ENCODE data around the gene THUMPD1. TPM values are rescaled to one million over a fixed set of nuclear protein-coding genes. Genes with fewer than 3 reads are reported as not detected.

THUMPD1 gene
- total and polyA plus RNA-seq, 2 donors (not counting 3 experiments of a cell fraction or from before 2014, with no cell fraction given), result 27.9 to 29.0 TPM

DNA sequence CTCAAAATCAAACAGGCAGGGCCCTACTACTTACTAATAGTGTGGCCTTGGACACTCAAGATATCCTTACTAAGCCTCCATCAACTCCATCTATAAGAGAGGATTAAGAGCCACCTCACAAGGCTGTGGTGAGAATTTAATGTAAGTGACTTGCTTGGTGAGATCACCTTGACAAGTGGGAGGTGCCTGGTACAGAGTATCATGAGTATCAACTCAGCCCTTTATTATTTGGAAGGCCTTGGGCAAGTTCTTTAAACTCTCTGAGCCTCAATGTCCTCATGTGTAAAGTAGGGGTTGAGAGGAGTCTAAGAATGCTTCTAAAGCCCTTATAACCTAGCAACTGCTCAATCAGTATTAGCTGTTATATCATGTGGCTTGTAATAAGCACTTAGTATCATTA, 15.0 kb downstream of the THUMPD1 start:
- CTCF ChIA-PET, result no interaction called here
- H3K9ac ChIP-seq (replicated peaks; ENCODE audit: extremely low read depth, insufficient read depth, low read length), result no peak overlapping the region
- H3K4me1 ChIP-seq (ENCODE audit: control insufficient read depth, extremely low read depth, insufficient read depth, low read length), result no peaks in the 10 kb centered on the region
- dilution Hi-C loops (cut with MboI; ENCODE audit: extremely low pct_ligation_motif_present, low sequenced_read_pairs), result no loop called here
- H3K27me3 ChIP-seq (ENCODE audit: control insufficient read depth in 2 of 2, insufficient read depth in 2 of 2, low read length in 2 of 2), result no peaks in the 10 kb centered on the region
- H3K36me3 ChIP-seq (ENCODE audit: control insufficient read depth in 2 of 2, extremely low read depth in 1 of 2, insufficient read depth in 2 of 2, low read length in 2 of 2), result no peaks in the 10 kb centered on the region
- BruUV-seq (replicated peaks), result no TSS peak
- H3K79me2 ChIP-seq (ENCODE audit: control insufficient read depth, insufficient read depth, low read length), result no peaks in the 10 kb centered on the region
- no peak overlapping the region for H3K4me3 ChIP-seq (replicated peaks in 1 of 3; ENCODE audit: insufficient read depth in 1 of 3, low read depth in 1 of 3, low read length in 3 of 3)
- TF ChIP-seq, protein P1, sequence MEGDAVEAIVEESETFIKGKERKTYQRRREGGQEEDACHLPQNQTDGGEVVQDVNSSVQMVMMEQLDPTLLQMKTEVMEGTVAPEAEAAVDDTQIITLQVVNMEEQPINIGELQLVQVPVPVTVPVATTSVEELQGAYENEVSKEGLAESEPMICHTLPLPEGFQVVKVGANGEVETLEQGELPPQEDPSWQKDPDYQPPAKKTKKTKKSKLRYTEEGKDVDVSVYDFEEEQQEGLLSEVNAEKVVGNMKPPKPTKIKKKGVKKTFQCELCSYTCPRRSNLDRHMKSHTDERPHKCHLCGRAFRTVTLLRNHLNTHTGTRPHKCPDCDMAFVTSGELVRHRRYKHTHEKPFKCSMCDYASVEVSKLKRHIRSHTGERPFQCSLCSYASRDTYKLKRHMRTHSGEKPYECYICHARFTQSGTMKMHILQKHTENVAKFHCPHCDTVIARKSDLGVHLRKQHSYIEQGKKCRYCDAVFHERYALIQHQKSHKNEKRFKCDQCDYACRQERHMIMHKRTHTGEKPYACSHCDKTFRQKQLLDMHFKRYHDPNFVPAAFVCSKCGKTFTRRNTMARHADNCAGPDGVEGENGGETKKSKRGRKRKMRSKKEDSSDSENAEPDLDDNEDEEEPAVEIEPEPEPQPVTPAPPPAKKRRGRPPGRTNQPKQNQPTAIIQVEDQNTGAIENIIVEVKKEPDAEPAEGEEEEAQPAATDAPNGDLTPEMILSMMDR (IDR thresholded peaks at IDR 0.05; ENCODE audit: extremely low read depth in 1 of 2, insufficient read depth in 1 of 2, low read depth in 1 of 2, low read length in 2 of 2), result no peak
- TF ChIP-seq MYC (IDR thresholded peaks at IDR 0.05; ENCODE audit: low read depth, low read length) (no peak), GATA2 (IDR thresholded peaks at IDR 0.05; ENCODE audit: insufficient read depth, insufficient read length, low read depth, low read length) (no peak), JUN (IDR thresholded peaks at IDR 0.05; ENCODE audit: borderline replicate concordance, insufficient read depth, insufficient read length, low read depth) (no peak), POLR2A (IDR thresholded peaks at IDR 0.05; ENCODE audit: low read depth, low read length) (no peak), FOS (IDR thresholded peaks at IDR 0.05; ENCODE audit: borderline replicate concordance, insufficient read depth, low read length) (no peak), EZH2 (IDR thresholded peaks at IDR 0.05; ENCODE audit: borderline replicate concordance, low read depth, low read length, severe bottlenecking) (no peak), POLR2AphosphoS5 (IDR thresholded peaks at IDR 0.05; ENCODE audit: insufficient read depth, low read depth, low read length) (no peak)
- TF ChIP-seq, protein P2, sequence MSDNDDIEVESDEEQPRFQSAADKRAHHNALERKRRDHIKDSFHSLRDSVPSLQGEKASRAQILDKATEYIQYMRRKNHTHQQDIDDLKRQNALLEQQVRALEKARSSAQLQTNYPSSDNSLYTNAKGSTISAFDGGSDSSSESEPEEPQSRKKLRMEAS (IDR thresholded peaks at IDR 0.05; ENCODE audit: insufficient read depth, insufficient read length), result no peak
- POLR2A ChIA-PET, result no interaction called here
- no peaks in the 10 kb centered on the region for H4K20me1 ChIP-seq (replicated peaks; ENCODE audit: control insufficient read depth, extremely low read depth, insufficient read depth, low read length)
- intact Hi-C loops (cut with micrococcal nuclease), result no loop called here
- no peaks in the 10 kb centered on the region for H3K9me1 ChIP-seq (replicated peaks; ENCODE audit: control insufficient read depth, extremely low read depth, insufficient read depth, low read length)
- no peak overlapping the region for H3K27ac ChIP-seq (ENCODE audit: insufficient read depth, low read depth, low read length)
- FAIRE-seq, result no peak
- no peaks in the 10 kb centered on the region for H3K9me3 ChIP-seq (replicated peaks; ENCODE audit: control insufficient read depth, insufficient read depth, low read length)
- H3K4me2 ChIP-seq (ENCODE audit: insufficient read depth, low read length), result no peak overlapping the region
- no peak overlapping the region for H2AFZ ChIP-seq (ENCODE audit: low read depth, low read length)
- no peak for DNase-seq (ENCODE audit: low read depth, low spot score)

Data from endothelial cell of umbilical vein (primary cell).